Endothelial cell of umbilical vein (primary cell): ENCODE results near the gene PFDN6.
"Not testable (repeated sequence)": the region's sequence is repeated elsewhere in the genome, so short reads cannot be mapped to it uniquely, and the experiment has no call there.

Source experiments
- EZH2 ChIP-seq: IDR thresholded peaks from 2 replicates; pipeline ENCODE4 v1.6.1; 2012; ENCODE audit warnings: borderline replicate concordance, low read depth, mild to moderate bottlenecking, moderate library complexity, low read length, inconsistent platforms; ENCODE audit not compliant: severe bottlenecking
- FOS ChIP-seq: IDR thresholded peaks from 2 replicates; pipeline ENCODE4 v1.6.1; 2011; ENCODE audit warnings: mild to moderate bottlenecking, low read length, moderate library complexity, borderline replicate concordance; ENCODE audit not compliant: insufficient read depth
- GATA2 ChIP-seq: IDR thresholded peaks from 2 replicates; pipeline ENCODE4 v1.7.0; 2011; ENCODE audit warnings: low read depth, mild to moderate bottlenecking, moderate library complexity, mixed read lengths, low read length; ENCODE audit not compliant: insufficient read length, insufficient read depth
- MAX ChIP-seq: IDR thresholded peaks from 2 replicates; pipeline ENCODE4 v1.6.1; 2011; ENCODE audit not compliant: insufficient read depth, insufficient read length
- MYC ChIP-seq: IDR thresholded peaks from one replicate; pipeline ENCODE4 v1.6.1; 2011; ENCODE audit warnings: mild to moderate bottlenecking, low read depth, low read length
- POLR2A ChIP-seq: IDR thresholded peaks from 2 replicates; pipeline ENCODE4 v1.6.1; 2012; ENCODE audit warnings: low read depth, mild to moderate bottlenecking, control low read depth, low read length
- POLR2AphosphoS5 ChIP-seq: IDR thresholded peaks from 2 replicates; pipeline ENCODE4 v1.6.1; 2012; ENCODE audit warnings: low read depth, mild to moderate bottlenecking, control low read depth, low read length, moderate library complexity; ENCODE audit not compliant: insufficient read depth
- TF ChIP-seq, protein P1 (sequence below), 2 donors: IDR thresholded peaks; 1 replicate in 1 of 2; 2 replicates in 1 of 2; pipeline ENCODE4 v1.5.1; 2011; ENCODE audit warnings: low read length in 2 of 2, mild to moderate bottlenecking in 2 of 2, moderate library complexity in 2 of 2, control low read depth in 1 of 2, inconsistent platforms in 1 of 2, low read depth in 1 of 2; ENCODE audit not compliant: insufficient read depth in 1 of 2; ENCODE audit errors: extremely low read depth in 1 of 2

DNA sequence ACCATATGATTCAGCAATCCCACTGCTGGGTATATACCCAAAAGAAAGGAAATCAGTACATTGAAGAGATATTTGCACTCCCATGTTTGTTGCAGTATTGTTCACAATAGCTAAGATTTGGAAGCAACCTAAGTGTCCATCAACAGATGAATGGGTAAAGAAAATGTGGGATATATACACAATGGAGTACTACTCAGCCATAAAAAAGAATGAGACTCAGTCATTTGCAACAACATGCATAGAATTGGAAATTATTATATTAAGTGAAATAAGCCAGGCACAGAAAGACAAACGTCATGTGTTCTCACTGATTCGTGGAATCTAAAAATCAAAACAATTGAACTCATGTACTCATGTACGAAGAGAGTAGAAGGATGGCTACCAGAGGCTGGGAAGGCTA, 26.9 kb upstream of the PFDN6 start:
- TF ChIP-seq, protein P1, sequence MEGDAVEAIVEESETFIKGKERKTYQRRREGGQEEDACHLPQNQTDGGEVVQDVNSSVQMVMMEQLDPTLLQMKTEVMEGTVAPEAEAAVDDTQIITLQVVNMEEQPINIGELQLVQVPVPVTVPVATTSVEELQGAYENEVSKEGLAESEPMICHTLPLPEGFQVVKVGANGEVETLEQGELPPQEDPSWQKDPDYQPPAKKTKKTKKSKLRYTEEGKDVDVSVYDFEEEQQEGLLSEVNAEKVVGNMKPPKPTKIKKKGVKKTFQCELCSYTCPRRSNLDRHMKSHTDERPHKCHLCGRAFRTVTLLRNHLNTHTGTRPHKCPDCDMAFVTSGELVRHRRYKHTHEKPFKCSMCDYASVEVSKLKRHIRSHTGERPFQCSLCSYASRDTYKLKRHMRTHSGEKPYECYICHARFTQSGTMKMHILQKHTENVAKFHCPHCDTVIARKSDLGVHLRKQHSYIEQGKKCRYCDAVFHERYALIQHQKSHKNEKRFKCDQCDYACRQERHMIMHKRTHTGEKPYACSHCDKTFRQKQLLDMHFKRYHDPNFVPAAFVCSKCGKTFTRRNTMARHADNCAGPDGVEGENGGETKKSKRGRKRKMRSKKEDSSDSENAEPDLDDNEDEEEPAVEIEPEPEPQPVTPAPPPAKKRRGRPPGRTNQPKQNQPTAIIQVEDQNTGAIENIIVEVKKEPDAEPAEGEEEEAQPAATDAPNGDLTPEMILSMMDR (IDR thresholded peaks at IDR 0.05; ENCODE audit: extremely low read depth in 1 of 2, insufficient read depth in 1 of 2, low read depth in 1 of 2, low read length in 2 of 2), result not testable (repeated sequence)
- not testable (repeated sequence) for TF ChIP-seq POLR2A, GATA2, FOS, EZH2, MAX, POLR2AphosphoS5, MYC
